Transverse colon (tissue), 4 donors: Measurements from ENCODE around the gene KCNQ2. TPM values are rescaled to one million over a fixed set of nuclear protein-coding genes. Genes with fewer than 3 reads are reported as not detected.

Experiments
- DNase-seq: peaks from one replicate; pipeline ENCODE4 v3.0.0-alpha.2; 2019
- H3K27ac ChIP-seq, 4 donors: fragments of 200-600 bp; sonication (generic); 2 replicates each; pipeline ENCODE4 v1.5.1; 2016 to 2018; ENCODE audit warnings: inconsistent platforms in 4 of 4
- H3K27me3 ChIP-seq: fragments of 200-600 bp; sonication (generic); 2 replicates; pipeline ENCODE4 v1.5.1; 2017; ENCODE audit warnings: inconsistent platforms
- H3K36me3 ChIP-seq, 4 donors: fragments of 200-600 bp; sonication (generic); 2 replicates each; pipeline ENCODE4 v1.5.1; 2017 to 2019; ENCODE audit warnings: inconsistent platforms in 4 of 4
- H3K4me1 ChIP-seq, 4 donors: fragments of 200-600 bp; sonication (generic); 2 replicates each; pipeline ENCODE4 v1.5.1; 2017 to 2020; ENCODE audit warnings: inconsistent platforms in 4 of 4
- H3K4me3 ChIP-seq, 4 donors: fragments of 200-600 bp; sonication (generic); 1 replicate in 1 of 4; 2 replicates in 3 of 4; pipeline versions ENCODE4 v1.5.1 to v1.6.1; 2017 to 2019; ENCODE audit warnings: inconsistent platforms in 4 of 4
- H3K9me3 ChIP-seq, 2 donors: fragments of 200-600 bp; sonication (generic); 2 replicates each; pipeline ENCODE4 v1.5.1; 2017 to 2019; ENCODE audit warnings: inconsistent platforms in 2 of 2
- EP300 ChIP-seq: sonication (generic); formaldehyde crosslinking; IDR thresholded peaks from one replicate; pipeline ENCODE4 v1.6.1; 2017; ENCODE audit warnings: antibody characterized with exemption, low read depth
- POLR2A ChIP-seq: fragments of 450-650 bp; IDR thresholded peaks from one replicate; pipeline ENCODE4 v1.6.1; 2016; ENCODE audit warnings: antibody characterized with exemption, mild to moderate bottlenecking, moderate library complexity
- POLR2AphosphoS5 ChIP-seq, 3 donors: sonication (generic); formaldehyde crosslinking; IDR thresholded peaks; one replicate each; pipeline ENCODE4 v1.6.1; 2016; ENCODE audit warnings: antibody characterized with exemption in 3 of 3
- WGBS, 2 donors: methylation state at CpG; one replicate each; pipeline ENCODE4 v1.1.5; 2018; ENCODE audit warnings: low coverage in 1 of 2; 5-methylcytosine and 5-hydroxymethylcytosine counted together
- in situ Hi-C, 4 donors: fragments of 200-750 bp; cut with MboI; loops; one replicate each; pipeline versions ENCODE4 v1.15.0 to v1.15.1; 2017; ENCODE audit warnings: low sequenced_read_pairs in 3 of 4, low pct_ligation_motif_present in 1 of 4, low pct_unique_long_range_greater_than_20kb in 1 of 4
- intact Hi-C: fragments of 100-400 bp; cut with DNase I; formaldehyde crosslinking; loops from one replicate; pipeline ENCODE4 v1.15.1; 2023; ENCODE audit warnings: low total_unique reads
- total RNA-seq, 4 donors: library from RNA; depleted of rRNA; stranded (reverse); fragments of >200 nt; gene quantifications; one replicate each; pipeline ENCODE4 v1.1.0, GENCODE V29; 2016
- TF ChIP-seq, protein P1 (sequence below), 5 experiments: fragments of 200-600 bp in 3 of 5; fragments of 450-650 bp in 2 of 5; sonication (generic) in 3 of 5; IDR thresholded peaks; 1 replicate in 2 of 5; 2 replicates in 3 of 5; pipeline ENCODE4 v1.5.1; 2016 to 2017; ENCODE audit warnings: antibody characterized with exemption in 5 of 5, inconsistent platforms in 3 of 5, mild to moderate bottlenecking in 2 of 5, moderate library complexity in 1 of 5

Gene KCNQ2
- total RNA-seq, 4 donors from 2014 or later: 0.32 to 0.41 (median 0.37) TPM; not detected in 1

DNA sequence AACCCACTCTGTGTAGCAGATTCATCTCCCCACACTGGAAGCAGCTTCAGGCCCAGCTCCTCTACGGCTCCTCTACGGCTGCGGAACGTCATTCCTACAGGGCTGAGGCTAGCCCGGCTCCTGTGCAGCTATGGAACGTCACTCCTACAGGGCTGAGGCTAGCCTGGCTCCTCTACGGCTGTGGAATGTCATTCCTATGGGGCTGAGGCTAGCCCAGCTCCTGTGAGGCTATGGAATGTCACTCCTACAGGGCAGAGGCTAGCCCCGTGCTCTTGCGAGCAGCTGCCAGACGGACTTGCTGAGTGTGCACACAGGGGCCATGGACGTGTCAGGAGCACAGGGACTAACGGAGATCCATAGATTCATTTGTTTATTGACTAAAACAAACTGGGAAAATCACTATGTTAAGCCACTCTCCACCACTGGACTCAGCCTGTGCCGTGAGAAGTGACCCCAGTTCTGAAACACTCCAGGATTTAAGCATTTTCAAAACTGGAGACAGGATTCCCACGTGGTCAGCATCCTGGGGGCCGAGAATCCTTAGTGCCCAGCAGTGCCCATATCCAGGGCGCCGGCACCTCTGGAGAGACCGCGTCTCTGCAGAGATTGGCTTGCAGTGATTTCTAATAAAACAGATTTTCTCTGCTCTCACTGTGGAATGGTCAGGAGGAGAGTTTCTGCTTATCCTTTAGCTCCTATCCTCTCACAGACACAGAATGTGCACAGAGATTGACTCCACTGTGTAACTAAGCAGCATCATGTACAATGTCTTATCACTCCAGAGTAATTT is 5.0 kb downstream of the KCNQ2 start:
- Histone ChIP-seq H3K27me3 (peaks cover 66% of the 10 kb centered on the region), H3K36me3 (no peaks in the 10 kb centered on the region), H3K9me3 (no peaks in the 10 kb centered on the region), H3K4me3 (no peak overlapping the region), H3K4me1 (peaks cover 0 to 9% (median 8%) of the 10 kb centered on the region in 4 donors), H3K27ac (no peak overlapping the region)
- 63 to 71% methylated on average over 6 to 19 of the region's 19 CpGs for WGBS, 2 donors
- in situ Hi-C loops: no loop called here
- no peak for TF ChIP-seq POLR2AphosphoS5 (IDR thresholded peaks at IDR 0.05)
- TF ChIP-seq, protein P1, sequence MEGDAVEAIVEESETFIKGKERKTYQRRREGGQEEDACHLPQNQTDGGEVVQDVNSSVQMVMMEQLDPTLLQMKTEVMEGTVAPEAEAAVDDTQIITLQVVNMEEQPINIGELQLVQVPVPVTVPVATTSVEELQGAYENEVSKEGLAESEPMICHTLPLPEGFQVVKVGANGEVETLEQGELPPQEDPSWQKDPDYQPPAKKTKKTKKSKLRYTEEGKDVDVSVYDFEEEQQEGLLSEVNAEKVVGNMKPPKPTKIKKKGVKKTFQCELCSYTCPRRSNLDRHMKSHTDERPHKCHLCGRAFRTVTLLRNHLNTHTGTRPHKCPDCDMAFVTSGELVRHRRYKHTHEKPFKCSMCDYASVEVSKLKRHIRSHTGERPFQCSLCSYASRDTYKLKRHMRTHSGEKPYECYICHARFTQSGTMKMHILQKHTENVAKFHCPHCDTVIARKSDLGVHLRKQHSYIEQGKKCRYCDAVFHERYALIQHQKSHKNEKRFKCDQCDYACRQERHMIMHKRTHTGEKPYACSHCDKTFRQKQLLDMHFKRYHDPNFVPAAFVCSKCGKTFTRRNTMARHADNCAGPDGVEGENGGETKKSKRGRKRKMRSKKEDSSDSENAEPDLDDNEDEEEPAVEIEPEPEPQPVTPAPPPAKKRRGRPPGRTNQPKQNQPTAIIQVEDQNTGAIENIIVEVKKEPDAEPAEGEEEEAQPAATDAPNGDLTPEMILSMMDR (IDR thresholded peaks at IDR 0.05): no peak
- TF ChIP-seq EP300: no peak
- no peak for TF ChIP-seq POLR2A
- DNase-seq: no peak
- intact Hi-C loops: no loop called here

DNA sequence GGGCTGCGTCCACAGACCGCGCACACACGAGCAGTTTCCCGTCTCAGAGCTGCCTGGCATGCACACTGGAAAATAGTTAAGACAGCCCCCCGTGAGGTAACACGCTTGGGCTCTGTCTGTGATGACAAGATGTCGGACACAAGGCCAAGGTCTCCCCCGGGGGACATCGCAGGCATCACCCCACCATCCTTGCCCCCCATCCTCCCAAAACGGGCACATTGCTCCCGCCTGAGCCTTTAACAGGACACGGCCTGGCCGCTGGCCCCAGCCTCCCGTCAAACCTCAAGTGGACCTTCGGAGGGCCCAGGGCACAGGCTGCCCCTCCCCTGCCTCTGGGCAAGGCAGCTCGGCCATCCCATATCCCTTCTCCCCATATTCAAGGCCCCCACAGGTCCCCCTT is 5.6 kb downstream of the KCNQ2 start:
- Histone ChIP-seq H3K4me1 (peaks cover 0 to 5% (median 3%) of the 10 kb centered on the region in 4 donors), H3K27me3 (peaks cover 66% of the 10 kb centered on the region), H3K36me3 (no peaks in the 10 kb centered on the region), H3K9me3 (no peaks in the 10 kb centered on the region), H3K27ac (no peak overlapping the region), H3K4me3 (no peak overlapping the region)
- 80 to 92% methylated on average over 1 to 17 of the region's 17 CpGs for WGBS, 2 donors
- DNase-seq: no peak
- in situ Hi-C loops (no loop called here), intact Hi-C loops (no loop called here)
- TF ChIP-seq EP300: no peak

DNA sequence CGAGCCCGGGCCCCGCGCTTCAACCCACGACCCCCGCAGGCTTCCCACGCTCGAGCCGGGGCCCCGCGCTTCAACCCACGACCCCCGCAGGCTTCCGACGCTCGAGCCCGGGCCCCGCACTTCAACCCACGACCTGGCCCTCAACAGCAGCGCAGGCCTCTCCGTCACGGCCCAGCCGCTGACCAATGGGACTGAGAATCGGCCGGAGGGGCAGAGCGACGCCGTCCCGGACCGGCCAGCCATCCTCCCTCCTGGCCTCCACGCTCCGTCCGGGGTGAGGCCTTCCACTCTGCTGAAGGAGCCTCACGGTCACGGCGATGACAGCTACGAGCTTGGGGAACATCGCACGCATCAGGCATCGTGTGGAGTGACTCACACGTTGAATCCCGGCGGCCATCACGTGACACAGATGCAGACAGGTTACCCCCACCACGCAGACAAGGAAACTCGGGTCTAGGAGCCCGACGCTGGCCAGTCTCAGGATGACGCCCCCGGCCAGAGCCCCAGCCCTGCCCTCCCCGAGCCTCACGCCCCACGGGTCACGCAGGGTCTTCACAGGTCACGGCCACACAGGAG is 6.1 kb downstream of the KCNQ2 start:
- WGBS, 2 donors: 85 to 100% methylated on average over 2 to 55 of the region's 55 CpGs
- in situ Hi-C loops (no loop called here), intact Hi-C loops (no loop called here)
- H3K4me3 ChIP-seq: no peak overlapping the region
- H3K27me3 ChIP-seq: peaks cover 65% of the 10 kb centered on the region
- H3K27ac ChIP-seq: no peak overlapping the region
- no peak for TF ChIP-seq POLR2AphosphoS5 (IDR thresholded peaks at IDR 0.05)
- no peak for TF ChIP-seq EP300
- no peaks in the 10 kb centered on the region for H3K36me3 ChIP-seq
- H3K9me3 ChIP-seq: no peaks in the 10 kb centered on the region
- no peaks in the 10 kb centered on the region for H3K4me1 ChIP-seq
- no peak for DNase-seq

DNA sequence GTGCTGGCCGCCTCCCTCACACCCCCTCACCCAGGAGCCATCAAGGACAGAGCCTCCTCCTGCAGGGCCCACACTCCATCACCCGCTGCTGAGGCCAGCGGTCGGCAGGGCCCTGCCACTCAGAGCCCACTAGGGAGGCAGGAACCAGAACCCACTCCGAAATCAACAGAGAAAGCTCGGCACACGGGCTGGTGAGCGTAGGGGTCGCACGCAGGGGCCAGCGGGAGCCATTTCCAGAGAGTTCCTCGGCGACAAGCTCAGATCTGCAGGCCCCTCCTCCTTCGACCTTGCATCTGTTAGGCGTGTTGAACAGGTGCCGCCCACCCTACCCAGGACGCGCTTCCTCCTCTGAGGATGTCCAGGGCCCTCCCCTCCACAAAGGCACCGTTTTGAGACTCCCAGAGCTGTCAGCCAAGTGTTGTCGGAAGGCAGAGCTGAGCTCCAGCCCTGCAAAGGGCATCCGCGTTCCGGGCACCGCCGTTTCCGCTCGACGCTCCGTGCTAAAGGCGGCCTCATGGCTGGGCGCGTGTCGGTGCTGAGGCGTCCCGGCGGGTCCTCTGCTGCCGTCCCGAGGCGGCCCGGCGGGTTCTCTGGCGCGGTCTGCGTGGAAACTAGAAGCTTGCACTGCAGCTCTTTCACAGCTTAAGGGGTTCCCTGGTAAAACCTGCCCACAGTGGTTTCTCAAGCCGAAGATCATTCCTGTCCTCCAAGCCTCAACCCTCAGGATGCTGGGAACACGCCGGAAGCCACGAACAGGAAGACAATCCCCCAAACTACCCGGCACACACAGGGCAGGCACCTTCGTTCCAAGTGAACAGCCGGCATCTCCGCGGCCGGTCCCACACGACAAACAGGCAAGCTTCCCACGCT is 6.8 kb downstream of the KCNQ2 start:
- WGBS, 2 donors: 45 to 82% methylated on average over 6 to 56 of the region's 56 CpGs
- in situ Hi-C loops: no loop called here
- Histone ChIP-seq H3K4me1 (no peaks in the 10 kb centered on the region), H3K27me3 (peaks cover 65% of the 10 kb centered on the region), H3K4me3 (no peak overlapping the region), H3K36me3 (no peaks in the 10 kb centered on the region), H3K27ac (no peak overlapping the region), H3K9me3 (no peaks in the 10 kb centered on the region)
- intact Hi-C loops: no loop called here
- DNase-seq: no peak
- TF ChIP-seq POLR2AphosphoS5 (IDR thresholded peaks at IDR 0.05) (no peak), POLR2A (no peak), EP300 (no peak)
- TF ChIP-seq, protein P1 (IDR thresholded peaks at IDR 0.05): no peak

DNA sequence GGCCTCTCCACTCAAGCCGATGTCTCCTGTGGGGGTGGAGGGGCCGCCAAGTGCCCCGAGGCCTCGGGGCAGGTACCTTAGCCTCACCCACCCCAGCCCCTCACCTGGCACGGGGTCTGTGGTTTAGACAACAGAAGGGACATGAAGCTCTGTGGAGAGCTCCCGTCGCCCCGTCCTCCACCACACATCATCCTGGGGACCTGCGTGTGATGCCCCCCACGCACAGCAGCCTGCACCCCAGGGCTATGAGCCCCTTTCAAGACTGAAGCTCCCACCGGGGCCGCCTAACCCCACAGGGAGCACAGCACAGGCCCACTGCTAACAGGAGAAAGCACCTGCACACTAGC is 8.2 kb downstream of the KCNQ2 start:
- intact Hi-C loops (no loop called here), in situ Hi-C loops (no loop called here)
- Histone ChIP-seq H3K27me3 (peaks cover 61% of the 10 kb centered on the region), H3K36me3 (no peaks in the 10 kb centered on the region), H3K4me1 (no peaks in the 10 kb centered on the region), H3K9me3 (no peaks in the 10 kb centered on the region), H3K27ac (no peak overlapping the region), H3K4me3 (no peak overlapping the region)
- DNase-seq: no peak
- TF ChIP-seq POLR2A: no peak
- no peak for TF ChIP-seq EP300
- TF ChIP-seq POLR2AphosphoS5 (IDR thresholded peaks at IDR 0.05): no peak
- TF ChIP-seq, protein P1 (IDR thresholded peaks at IDR 0.05): no peak
- WGBS, 2 donors: 71% methylated on average over 11 of the region's 12 CpGs; no CpG with 5 or more reads in 1 of the 2 donors
